G401.6 (cell line): ENCODE data around the gene MON1B.

Experiments
- FAIRE-seq: peaks from 2 replicates; lab custom pipeline; 2012; peaks lifted over from hg19 to GRCh38; lab: Jason Lieb, UNC

MON1B gene

GRCh38 chr16:77246150-77246549 lies 55.2 kb downstream of the MON1B start:
- FAIRE-seq: no peak

DNA sequence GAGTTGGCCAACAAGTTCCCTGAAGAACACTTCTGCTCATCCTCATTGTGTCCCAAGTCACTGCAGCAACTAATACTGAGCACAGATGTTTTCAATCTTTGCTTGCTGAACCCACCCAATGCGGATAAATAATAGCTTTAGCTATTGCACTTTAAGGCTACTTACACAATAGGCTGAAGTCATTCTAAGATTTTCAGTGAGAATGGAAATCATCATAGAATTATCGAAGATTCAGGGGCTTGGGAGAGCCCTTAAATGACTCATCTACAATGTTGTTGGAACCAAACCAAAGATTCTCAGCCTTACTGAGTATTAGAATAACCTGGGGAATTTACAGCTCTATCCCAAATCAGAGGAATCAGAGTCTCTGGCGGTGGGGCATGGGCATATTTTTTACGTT lies 59.4 kb downstream of the MON1B start:
- FAIRE-seq: no peak
